HEK293 (cell line): Measurements from ENCODE around the gene ABCG1.

Experiments
- CTCF ChIA-PET: fragments of 350-600 bp; formaldehyde crosslinking; extraction: SDS; loops from one replicate; lab custom pipeline; 2021; ENCODE audit warnings: antibody characterized with exemption; lab: Yijun Ruan, JAX
- POLR2A ChIA-PET: fragments of 300-600 bp; formaldehyde crosslinking; extraction: SDS; loops from one replicate; lab custom pipeline; 2020; ENCODE audit warnings: antibody characterized with exemption, inconsistent platforms; lab: Yijun Ruan, JAX
- H3K27ac ChIP-seq: fragments of 200-500 bp; sonication (Bioruptor generic); 2 replicates; pipeline ENCODE4 v1.5.1; 2014; ENCODE audit warnings: low read depth, low read length, control low read depth, inconsistent platforms; ENCODE audit errors: extremely low read depth
- H3K36me3 ChIP-seq, 2 experiments: fragments of 200-500 bp in 1 of 2; sonication (Bioruptor generic) in 1 of 2; 1 replicate in 1 of 2; 2 replicates in 1 of 2; pipeline ENCODE4 v1.5.1; 2014 to 2017; ENCODE audit warnings: inconsistent platforms in 2 of 2, low read length in 2 of 2; ENCODE audit not compliant: control insufficient read depth in 2 of 2, insufficient read depth in 1 of 2
- H3K4me1 ChIP-seq: fragments of 200-500 bp; sonication (Bioruptor generic); 2 replicates; pipeline ENCODE4 v1.5.1; 2014; ENCODE audit warnings: mild to moderate bottlenecking, low read length, inconsistent platforms; ENCODE audit not compliant: control insufficient read depth, insufficient read depth
- H3K4me3 ChIP-seq: 2 replicates; pipeline ENCODE4 v1.5.1; 2011; ENCODE audit warnings: low read depth, mild to moderate bottlenecking, control low read depth, low read length, moderate library complexity
- H3K9me3 ChIP-seq: fragments of 200-500 bp; sonication (Bioruptor generic); 2 replicates; pipeline ENCODE4 v1.5.1; 2014; ENCODE audit warnings: low read depth, low read length, inconsistent platforms; ENCODE audit not compliant: control insufficient read depth, insufficient read depth
- GLIS2 ChIP-seq: fragments of 450-650 bp; formaldehyde crosslinking; IDR thresholded peaks from 2 replicates; pipeline ENCODE4 v1.5.1; 2016; ENCODE audit warnings: missing biosample characterization, missing genetic modification characterization
- HOXA7 ChIP-seq: sonication (generic); formaldehyde crosslinking; IDR thresholded peaks from 2 replicates; pipeline ENCODE4 v1.8.1; 2022; ENCODE audit warnings: missing genetic modification reagents, borderline replicate concordance
- IKZF3 ChIP-seq: fragments of 450-650 bp; IDR thresholded peaks from 2 replicates; pipeline ENCODE4 v1.5.0; 2018; ENCODE audit warnings: missing biosample characterization, mild to moderate bottlenecking, missing genetic modification characterization, moderate library complexity
- KLF1 ChIP-seq: fragments of 450-650 bp; formaldehyde crosslinking; IDR thresholded peaks from 2 replicates; pipeline ENCODE4 v1.5.1; 2016; ENCODE audit warnings: missing biosample characterization, missing genetic modification characterization
- KLF8 ChIP-seq: fragments of 450-650 bp; formaldehyde crosslinking; IDR thresholded peaks from 2 replicates; pipeline ENCODE4 v1.5.1; 2016; ENCODE audit warnings: missing biosample characterization, missing genetic modification characterization
- SP2 ChIP-seq: fragments of 450-650 bp; formaldehyde crosslinking; IDR thresholded peaks from 2 replicates; pipeline ENCODE4 v1.5.1; 2016; ENCODE audit warnings: missing biosample characterization, missing genetic modification characterization
- SP3 ChIP-seq: fragments of 450-650 bp; formaldehyde crosslinking; IDR thresholded peaks from 2 replicates; pipeline ENCODE4 v1.5.1; 2016; ENCODE audit warnings: missing biosample characterization, missing genetic modification characterization
- ZBTB11 ChIP-seq: fragments of 450-650 bp; formaldehyde crosslinking; conservative IDR thresholded peaks from 2 replicates; pipeline ENCODE4 v1.5.1; 2016; ENCODE audit warnings: low read depth, missing biosample characterization, missing genetic modification characterization
- ZBTB20 ChIP-seq: fragments of 450-650 bp; formaldehyde crosslinking; IDR thresholded peaks from 2 replicates; pipeline ENCODE4 v1.5.1; 2016; ENCODE audit warnings: missing biosample characterization, missing genetic modification characterization
- ZBTB26 ChIP-seq: fragments of 450-650 bp; formaldehyde crosslinking; optimal IDR thresholded peaks from 2 replicates; pipeline ENCODE3; 2016; ENCODE audit warnings: missing biosample characterization, mild to moderate bottlenecking, missing genetic modification characterization
- ZBTB6 ChIP-seq: fragments of 450-650 bp; formaldehyde crosslinking; IDR thresholded peaks from 2 replicates; pipeline ENCODE4 v1.5.1; 2017; ENCODE audit warnings: missing biosample characterization, missing genetic modification characterization
- ZIC2 ChIP-seq: fragments of 450-650 bp; formaldehyde crosslinking; IDR thresholded peaks from 2 replicates; pipeline ENCODE4 v1.5.1; 2016; ENCODE audit warnings: missing biosample characterization, missing genetic modification characterization
- ZNF169 ChIP-seq: fragments of 450-650 bp; formaldehyde crosslinking; IDR thresholded peaks from 2 replicates; pipeline ENCODE4 v1.5.1; 2016; ENCODE audit warnings: missing biosample characterization, missing genetic modification characterization
- ZNF423 ChIP-seq: fragments of 450-650 bp; formaldehyde crosslinking; IDR thresholded peaks from 2 replicates; pipeline ENCODE4 v1.5.1; 2016; ENCODE audit warnings: missing biosample characterization, missing genetic modification characterization
- ZNF433 ChIP-seq: fragments of 450-650 bp; formaldehyde crosslinking; IDR thresholded peaks from 2 replicates; pipeline ENCODE4 v1.5.1; 2016; ENCODE audit warnings: missing biosample characterization, missing genetic modification characterization, low read depth
- ZSCAN5A ChIP-seq: fragments of 450-650 bp; formaldehyde crosslinking; IDR thresholded peaks from 2 replicates; pipeline ENCODE4 v1.5.1; 2016; ENCODE audit warnings: missing biosample characterization, missing genetic modification characterization
- TF ChIP-seq, protein P1 (sequence below): fragments of 450-650 bp; IDR thresholded peaks from 2 replicates; pipeline ENCODE4 v1.5.1; 2018; ENCODE audit warnings: missing biosample characterization, mild to moderate bottlenecking, missing genetic modification characterization
- TF ChIP-seq, protein P2 (sequence below): fragments of 450-650 bp; formaldehyde crosslinking; IDR thresholded peaks from 2 replicates; pipeline ENCODE4 v1.5.1; 2016; ENCODE audit warnings: missing biosample characterization, missing genetic modification characterization

The ABCG1 gene

GRCh38 chr21:42218836-42219605, at the start of gene ABCG1:
Gene ABCG1 (plus strand): TSS chr21:42219140. CDS start chr21:42219263, 123 bp downstream.
- H3K4me3 ChIP-seq = peak within 1 kb of the TSS; percentile 41
- ChIA-PET CTCF (interaction anchor here (1.5 to 1.8 kb wide), 2 partner anchors 29 to 40 kb away, joined by 4 to 8 read pairs; no protein-coding TSS in a partner anchor), POLR2A (interaction anchor here (1.0 kb wide), 2 partner anchors 11 to 16 kb away, joined by 3 read pairs; no protein-coding TSS in a partner anchor)
- no peaks in the 10 kb centered on the region for H3K36me3 ChIP-seq
- no peak within 1 kb of the TSS; the same call in 1 of the 2 replicates for H3K27ac ChIP-seq
- TF ChIP-seq, protein P1, sequence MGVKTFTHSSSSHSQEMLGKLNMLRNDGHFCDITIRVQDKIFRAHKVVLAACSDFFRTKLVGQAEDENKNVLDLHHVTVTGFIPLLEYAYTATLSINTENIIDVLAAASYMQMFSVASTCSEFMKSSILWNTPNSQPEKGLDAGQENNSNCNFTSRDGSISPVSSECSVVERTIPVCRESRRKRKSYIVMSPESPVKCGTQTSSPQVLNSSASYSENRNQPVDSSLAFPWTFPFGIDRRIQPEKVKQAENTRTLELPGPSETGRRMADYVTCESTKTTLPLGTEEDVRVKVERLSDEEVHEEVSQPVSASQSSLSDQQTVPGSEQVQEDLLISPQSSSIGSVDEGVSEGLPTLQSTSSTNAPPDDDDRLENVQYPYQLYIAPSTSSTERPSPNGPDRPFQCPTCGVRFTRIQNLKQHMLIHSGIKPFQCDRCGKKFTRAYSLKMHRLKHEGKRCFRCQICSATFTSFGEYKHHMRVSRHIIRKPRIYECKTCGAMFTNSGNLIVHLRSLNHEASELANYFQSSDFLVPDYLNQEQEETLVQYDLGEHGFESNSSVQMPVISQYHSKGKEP (tag by site-specific recombination) = 0 out of 2 replicates have a peak, but pooled peaks have one; percentile 21
- peak; percentile 85 for TF ChIP-seq GLIS2 (tag by site-specific recombination)
- TF ChIP-seq, protein P2, sequence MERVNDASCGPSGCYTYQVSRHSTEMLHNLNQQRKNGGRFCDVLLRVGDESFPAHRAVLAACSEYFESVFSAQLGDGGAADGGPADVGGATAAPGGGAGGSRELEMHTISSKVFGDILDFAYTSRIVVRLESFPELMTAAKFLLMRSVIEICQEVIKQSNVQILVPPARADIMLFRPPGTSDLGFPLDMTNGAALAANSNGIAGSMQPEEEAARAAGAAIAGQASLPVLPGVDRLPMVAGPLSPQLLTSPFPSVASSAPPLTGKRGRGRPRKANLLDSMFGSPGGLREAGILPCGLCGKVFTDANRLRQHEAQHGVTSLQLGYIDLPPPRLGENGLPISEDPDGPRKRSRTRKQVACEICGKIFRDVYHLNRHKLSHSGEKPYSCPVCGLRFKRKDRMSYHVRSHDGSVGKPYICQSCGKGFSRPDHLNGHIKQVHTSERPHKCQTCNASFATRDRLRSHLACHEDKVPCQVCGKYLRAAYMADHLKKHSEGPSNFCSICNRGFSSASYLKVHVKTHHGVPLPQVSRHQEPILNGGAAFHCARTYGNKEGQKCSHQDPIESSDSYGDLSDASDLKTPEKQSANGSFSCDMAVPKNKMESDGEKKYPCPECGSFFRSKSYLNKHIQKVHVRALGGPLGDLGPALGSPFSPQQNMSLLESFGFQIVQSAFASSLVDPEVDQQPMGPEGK (tag by site-specific recombination) = peak; percentile 54; the same call in 1 of the 2 replicates
- TF ChIP-seq ZBTB26 (tag by site-specific recombination) = peak; percentile 63
- TF ChIP-seq ZNF423 (tag by site-specific recombination) = peak; percentile 56
- peak; percentile 61; the same call in 1 of the 2 replicates for TF ChIP-seq ZIC2
- peak; percentile 38; the same call in 1 of the 2 replicates for TF ChIP-seq ZBTB11 (tag by site-specific recombination)
- no peak for TF ChIP-seq ZNF433 (tag by site-specific recombination)
- TF ChIP-seq KLF8 (tag by site-specific recombination) = peak; percentile 47; the same call in 1 of the 2 replicates
- TF ChIP-seq ZNF169 = no peak
- peak; percentile 95 for TF ChIP-seq ZBTB6 (tag by site-specific recombination)
- no peak for TF ChIP-seq ZSCAN5A (tag by site-specific recombination)
- TF ChIP-seq ZBTB20 = peak; percentile 78; the same call in 1 of the 2 replicates
- TF ChIP-seq SP2 (tag by site-specific recombination) = 0 out of 2 replicates have a peak, but pooled peaks have one; percentile 42
- peak; percentile 30; the same call in 1 of the 2 replicates for TF ChIP-seq IKZF3 (tag by site-specific recombination)
- no peak for TF ChIP-seq HOXA7
- 0 out of 2 replicates have a peak, but pooled peaks have one; percentile 7 for TF ChIP-seq KLF1
- peak; percentile 33; the same call in 1 of the 2 replicates for TF ChIP-seq SP3 (tag by site-specific recombination)
- H3K4me1 ChIP-seq = no peaks in the 10 kb centered on the region
- H3K9me3 ChIP-seq = no peaks in the 10 kb centered on the region
